Adrenal gland (tissue), 5 donors: Measurements from ENCODE around the gene STK17A.

ENCODE experiments used
- CTCF ChIP-seq, 6 experiments: fragments of 450-650 bp in 4 of 6; fragments of 200-600 bp in 2 of 6; sonication (generic) in 1 of 6; IDR thresholded peaks; 1 replicate in 5 of 6; 2 replicates in 1 of 6; pipeline versions ENCODE4 v1.5.1 to v1.8.0; 2016 to 2021; ENCODE audit warnings: antibody characterized with exemption in 6 of 6, mild to moderate bottlenecking in 2 of 6, moderate library complexity in 1 of 6
- POLR2A ChIP-seq, 2 donors: fragments of 450-650 bp; IDR thresholded peaks; one replicate each; pipeline ENCODE4 v1.6.1; 2017; ENCODE audit warnings: antibody characterized with exemption in 2 of 2, mild to moderate bottlenecking in 2 of 2, moderate library complexity in 1 of 2
- donor health status: DM: no; HTN: no; CAD: no.

GRCh38 chr7:43653891-43654504 lies 71.1 kb downstream of the STK17A start:
- TF ChIP-seq CTCF (IDR thresholded peaks at IDR 0.05) (no peak), POLR2A (IDR thresholded peaks at IDR 0.05) (no peak)
